Epithelial cell of esophagus (primary cell): ENCODE measurements around the gene KCNH5.

ENCODE experiments used
- DNase-seq: peaks from one replicate; pipeline ENCODE4 v3.0.0; 2010; ENCODE audit warnings: low read depth
- H3K4me3 ChIP-seq: 2 replicates; pipeline ENCODE4 v1.5.1; 2011; ENCODE audit warnings: mild to moderate bottlenecking, low read length, control low read depth
- TF ChIP-seq, protein P1 (sequence below): IDR thresholded peaks from 2 replicates; pipeline ENCODE4 v1.5.1; 2011; ENCODE audit warnings: low read depth, mild to moderate bottlenecking, low read length, control low read depth, inconsistent platforms; ENCODE audit not compliant: insufficient read depth; ENCODE audit errors: missing control alignments

Gene KCNH5

GRCh38 chr14:62734831-62735230 is 310.4 kb downstream of the KCNH5 start:
- H3K4me3 ChIP-seq, result no peak overlapping the region
- TF ChIP-seq, protein P1, sequence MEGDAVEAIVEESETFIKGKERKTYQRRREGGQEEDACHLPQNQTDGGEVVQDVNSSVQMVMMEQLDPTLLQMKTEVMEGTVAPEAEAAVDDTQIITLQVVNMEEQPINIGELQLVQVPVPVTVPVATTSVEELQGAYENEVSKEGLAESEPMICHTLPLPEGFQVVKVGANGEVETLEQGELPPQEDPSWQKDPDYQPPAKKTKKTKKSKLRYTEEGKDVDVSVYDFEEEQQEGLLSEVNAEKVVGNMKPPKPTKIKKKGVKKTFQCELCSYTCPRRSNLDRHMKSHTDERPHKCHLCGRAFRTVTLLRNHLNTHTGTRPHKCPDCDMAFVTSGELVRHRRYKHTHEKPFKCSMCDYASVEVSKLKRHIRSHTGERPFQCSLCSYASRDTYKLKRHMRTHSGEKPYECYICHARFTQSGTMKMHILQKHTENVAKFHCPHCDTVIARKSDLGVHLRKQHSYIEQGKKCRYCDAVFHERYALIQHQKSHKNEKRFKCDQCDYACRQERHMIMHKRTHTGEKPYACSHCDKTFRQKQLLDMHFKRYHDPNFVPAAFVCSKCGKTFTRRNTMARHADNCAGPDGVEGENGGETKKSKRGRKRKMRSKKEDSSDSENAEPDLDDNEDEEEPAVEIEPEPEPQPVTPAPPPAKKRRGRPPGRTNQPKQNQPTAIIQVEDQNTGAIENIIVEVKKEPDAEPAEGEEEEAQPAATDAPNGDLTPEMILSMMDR, result no peak
- DNase-seq, result peak; percentile 71

DNA sequence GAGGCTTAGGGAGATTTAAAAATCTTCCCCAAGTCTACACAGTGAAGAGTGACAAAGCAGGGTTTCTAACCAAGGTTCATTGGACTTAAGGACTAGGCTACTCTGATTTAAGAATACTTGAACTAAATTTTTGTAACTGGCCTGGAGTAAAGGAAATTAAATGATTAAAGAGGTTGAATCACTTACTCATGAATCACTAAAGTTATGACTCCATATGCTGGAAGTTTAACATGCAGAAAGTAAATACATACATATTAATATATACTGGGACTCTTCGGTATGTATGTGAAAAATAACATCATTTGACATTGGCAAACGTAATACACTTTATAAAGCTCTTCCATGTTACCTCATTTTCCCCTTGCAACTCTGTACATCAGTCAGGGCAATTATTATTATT is 322.9 kb downstream of the KCNH5 start:
- TF ChIP-seq, protein P1, result no peak
- H3K4me3 ChIP-seq, result no peak overlapping the region
- DNase-seq, result peak; percentile 54

GRCh38 chr14:62718629-62719028 is 326.6 kb downstream of the KCNH5 start:
- TF ChIP-seq, protein P1, result no peak
- H3K4me3 ChIP-seq, result no peak overlapping the region
- DNase-seq, result no peak

DNA sequence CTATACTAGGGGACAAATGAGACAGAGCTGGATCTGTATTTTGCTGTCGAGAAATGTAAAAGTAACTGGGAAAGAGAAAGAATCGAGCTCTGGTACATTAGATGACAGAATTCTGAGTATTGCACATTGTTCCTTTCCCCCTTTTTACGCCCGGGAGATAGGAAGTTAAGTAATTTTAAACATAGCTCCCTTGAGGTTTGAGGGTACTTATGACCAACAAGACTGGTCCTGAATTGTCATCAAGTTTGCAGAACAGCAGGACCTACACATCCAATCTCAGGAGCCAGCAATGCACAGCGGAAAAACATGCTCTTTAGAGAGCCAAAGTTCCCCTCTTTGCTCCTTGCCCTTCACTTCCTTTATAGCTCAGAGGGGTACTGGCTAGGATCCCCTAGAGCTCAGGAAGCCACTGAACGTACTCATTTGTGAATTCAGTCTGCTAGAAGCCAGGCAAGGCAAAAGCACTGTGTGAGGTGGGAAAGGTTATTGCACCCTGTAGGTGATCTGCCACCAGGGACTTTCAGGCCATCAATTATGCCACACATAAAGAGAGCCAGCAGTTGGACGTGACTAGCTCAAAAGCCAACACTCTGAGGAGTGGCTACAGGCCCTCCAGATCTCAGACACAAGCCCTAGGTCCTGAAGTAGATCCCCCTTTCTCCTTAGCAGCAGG is 333.8 kb downstream of the KCNH5 start:
- H3K4me3 ChIP-seq, result no peak overlapping the region
- TF ChIP-seq, protein P1, result no peak
- no peak for DNase-seq

GRCh38 chr14:62710811-62711210 is 334.4 kb downstream of the KCNH5 start:
- TF ChIP-seq, protein P1, result no peak
- DNase-seq, result peak; percentile 52
- H3K4me3 ChIP-seq, result no peak overlapping the region

DNA sequence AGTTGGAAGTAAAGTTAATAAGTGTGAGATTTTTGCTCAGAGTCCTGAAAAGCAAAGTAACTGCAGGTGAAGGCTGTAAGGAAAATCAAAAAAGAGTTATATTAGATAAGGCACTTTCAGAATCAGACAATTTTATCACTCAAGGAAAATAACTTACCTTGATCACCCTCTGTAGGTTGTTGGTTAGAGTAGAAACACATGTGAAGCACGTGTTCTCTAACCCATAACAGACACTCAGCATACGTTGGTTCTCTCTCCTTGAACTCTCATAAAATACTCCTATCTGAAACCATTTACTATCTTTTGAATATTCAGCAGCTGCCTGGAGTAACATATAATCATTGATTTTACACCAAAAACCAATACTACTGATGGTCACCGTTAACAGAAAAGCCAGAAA is 335.5 kb downstream of the KCNH5 start:
- no peak for DNase-seq
- TF ChIP-seq, protein P1, result no peak
- H3K4me3 ChIP-seq, result no peak overlapping the region

GRCh38 chr14:62706217-62706616 is 339.0 kb downstream of the KCNH5 start:
- DNase-seq, result no peak
- no peak overlapping the region for H3K4me3 ChIP-seq
- TF ChIP-seq, protein P1, result no peak
